HG03342 (cell line): Measurements from ENCODE around the gene LRRC37A2.
"Not testable (repeated sequence)": the region's sequence is repeated elsewhere in the genome, so short reads cannot be mapped to it uniquely, and the experiment has no call there.

Experiments used
- ATAC-seq: cut with Tn5 transposase; IDR thresholded peaks from one replicate; pipeline ENCODE4 v1.9.1; 2021; ENCODE audit warnings: mild to moderate bottlenecking, moderate library complexity; ENCODE audit not compliant: unreplicated experiment

Gene LRRC37A2

DNA sequence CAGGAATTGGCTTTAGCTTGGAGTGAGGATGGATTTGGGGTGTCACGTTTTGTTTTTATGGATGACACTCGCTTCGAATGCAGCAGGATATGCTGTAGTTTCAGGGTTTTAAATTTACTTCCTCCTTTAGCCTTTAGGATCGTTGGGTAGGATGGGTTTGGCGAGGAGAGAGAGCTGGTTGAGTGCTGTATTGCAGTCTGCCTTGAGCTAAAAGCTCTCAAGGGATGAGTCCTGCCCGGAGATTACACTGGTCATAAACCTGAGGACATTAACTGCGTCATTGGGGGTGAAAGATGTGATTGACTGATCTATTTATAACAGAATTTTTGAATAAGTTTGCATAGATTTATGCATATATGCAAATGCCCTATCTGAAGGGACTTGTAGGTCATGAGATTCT lies 79.1 kb downstream of the LRRC37A2 start:
- not testable (repeated sequence) for ATAC-seq

DNA sequence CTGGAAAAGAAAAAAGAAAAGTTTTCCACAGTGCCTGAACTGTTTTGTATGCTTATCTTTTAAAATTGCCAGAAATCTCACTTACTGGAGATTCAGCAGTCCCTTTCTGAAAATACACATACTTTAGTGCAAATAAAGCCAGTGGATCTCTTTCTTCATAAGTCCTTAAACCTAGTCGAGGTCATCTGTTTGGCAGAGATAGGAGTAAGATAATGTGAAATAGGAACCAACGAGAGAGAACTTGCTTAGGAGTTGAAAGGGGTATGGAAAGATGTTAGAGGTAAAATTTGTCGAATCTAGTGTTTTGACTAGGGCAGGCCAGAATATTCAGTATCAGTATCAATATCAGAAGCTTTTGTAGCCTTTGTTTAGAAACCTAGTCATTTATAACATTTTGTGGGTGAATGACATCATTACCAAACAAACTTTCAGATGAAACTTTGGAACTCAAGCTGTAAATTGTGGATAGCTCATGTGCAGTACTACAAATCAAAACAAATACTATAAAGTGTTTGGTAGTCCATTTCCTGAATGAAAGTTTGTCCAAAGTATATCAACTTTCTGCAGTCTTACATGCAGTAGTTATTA lies 86.2 kb downstream of the LRRC37A2 start:
- not testable (repeated sequence) for ATAC-seq

DNA sequence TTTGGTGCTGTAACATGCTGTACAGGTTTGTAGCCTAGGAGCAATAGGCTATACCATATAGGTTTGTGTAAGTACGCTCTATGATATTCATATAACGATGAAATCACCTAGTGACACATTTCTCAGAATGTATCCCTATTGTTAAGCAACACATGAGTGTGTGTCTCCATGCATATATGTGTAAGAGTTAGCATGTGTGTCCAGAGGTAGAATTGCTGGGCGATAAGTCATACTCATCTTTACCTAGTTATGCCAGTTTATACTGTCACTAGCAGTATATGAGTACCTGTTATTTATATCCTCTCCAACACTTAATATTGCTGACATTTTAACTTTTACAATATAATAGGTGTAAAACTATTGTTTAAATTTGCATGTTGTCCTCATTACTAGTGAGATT lies 88.5 kb downstream of the LRRC37A2 start:
- not testable (repeated sequence) for ATAC-seq

DNA sequence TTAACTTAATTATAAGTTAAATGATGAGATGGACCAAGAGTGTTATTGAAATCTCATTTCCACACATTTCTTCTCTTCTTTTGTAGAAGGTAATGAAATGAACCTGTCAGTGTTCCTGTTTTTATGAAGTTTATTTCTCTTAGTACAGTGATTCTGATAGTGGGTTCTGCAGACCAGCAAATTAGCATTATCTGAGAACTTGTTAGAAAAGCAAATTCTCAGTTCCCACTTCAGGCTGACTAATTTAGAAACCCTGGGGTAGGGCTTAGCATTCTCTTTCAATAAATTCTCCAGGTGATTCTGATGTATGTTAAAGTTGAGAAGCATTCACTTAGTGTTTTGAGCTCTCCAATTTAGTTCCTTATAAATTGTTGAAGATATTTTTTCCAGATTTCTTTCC lies 90.9 kb downstream of the LRRC37A2 start:
- peak; percentile 85 for ATAC-seq
